GM23248 (cell line): Measurements from ENCODE around the gene LRRC31. TPM values are rescaled to one million over a fixed set of nuclear protein-coding genes. Genes with fewer than 3 reads are reported as not detected.

ENCODE experiments used
- DNase-seq: peaks from one replicate; pipeline ENCODE4 v3.0.0-alpha.2; 2015
- H2AFZ ChIP-seq: fragments of 200-600 bp; sonication (generic); 2 replicates; pipeline ENCODE4 v1.6.1; 2016; ENCODE audit warnings: antibody characterized with exemption
- H3F3A ChIP-seq: fragments of 200-600 bp; sonication (generic); 2 replicates; pipeline ENCODE4 v1.6.1; 2016; ENCODE audit warnings: mild to moderate bottlenecking, antibody characterized with exemption, mixed run types; ENCODE audit not compliant: insufficient read depth
- H3K27ac ChIP-seq: fragments of 200-600 bp; sonication (generic); 2 replicates; pipeline ENCODE4 v1.5.1; 2016; ENCODE audit warnings: mild to moderate bottlenecking
- H3K27me3 ChIP-seq: fragments of 200-600 bp; sonication (generic); replicated peaks from 2 replicates; pipeline ENCODE4 v1.6.1; 2016; ENCODE audit warnings: mild to moderate bottlenecking; ENCODE audit not compliant: insufficient read depth
- H3K36me3 ChIP-seq: fragments of 200-600 bp; sonication (generic); 2 replicates; pipeline ENCODE4 v1.6.1; 2016; ENCODE audit warnings: low read depth, mild to moderate bottlenecking
- H3K4me1 ChIP-seq: fragments of 200-600 bp; sonication (generic); 2 replicates; pipeline ENCODE4 v1.6.1; 2016; ENCODE audit warnings: mild to moderate bottlenecking; ENCODE audit not compliant: insufficient read depth
- H3K4me2 ChIP-seq: fragments of 200-600 bp; sonication (generic); one replicate; pipeline ENCODE4 v1.6.1; 2016; ENCODE audit warnings: mild to moderate bottlenecking; ENCODE audit not compliant: unreplicated experiment
- H3K4me3 ChIP-seq: fragments of 200-600 bp; sonication (generic); 2 replicates; pipeline ENCODE4 v1.5.1; 2016; ENCODE audit warnings: mild to moderate bottlenecking
- H3K79me2 ChIP-seq: fragments of 200-600 bp; sonication (generic); 2 replicates; pipeline ENCODE4 v1.6.1; 2016; ENCODE audit warnings: mild to moderate bottlenecking; ENCODE audit not compliant: insufficient read depth
- H3K9ac ChIP-seq: fragments of 200-600 bp; sonication (generic); 2 replicates; pipeline ENCODE4 v1.6.1; 2016; ENCODE audit warnings: mild to moderate bottlenecking
- H3K9me2 ChIP-seq: fragments of 200-600 bp; sonication (generic); 2 replicates; pipeline ENCODE4 v1.6.1; 2016; ENCODE audit warnings: mixed run types, mild to moderate bottlenecking, moderate library complexity; ENCODE audit not compliant: insufficient read depth
- H3K9me3 ChIP-seq: fragments of 200-600 bp; sonication (generic); one replicate; pipeline ENCODE4 v1.6.1; 2017; ENCODE audit warnings: low read depth
- H4K20me1 ChIP-seq: fragments of 200-600 bp; sonication (generic); 2 replicates; pipeline ENCODE4 v1.6.0; 2016; ENCODE audit not compliant: insufficient read depth
- EZH2 ChIP-seq: fragments of 200-600 bp; sonication (generic); IDR thresholded peaks from 2 replicates; pipeline ENCODE4 v1.6.1; 2018; ENCODE audit warnings: antibody characterized with exemption, mild to moderate bottlenecking; ENCODE audit not compliant: insufficient read depth, poor library complexity, severe bottlenecking
- EZH2phosphoT487 ChIP-seq: fragments of 200-600 bp; sonication (generic); IDR thresholded peaks from 2 replicates; pipeline ENCODE4 v1.6.1; 2018; ENCODE audit warnings: antibody characterized with exemption, moderate library complexity, mild to moderate bottlenecking, low read depth; ENCODE audit not compliant: insufficient read depth
- WGBS, 2 experiments: methylation state at CpG; one replicate each; pipeline ENCODE4 v1.1.6; 2015 to 2017; ENCODE audit warnings: low lambda C conversion rate in 2 of 2, low coverage in 1 of 2; ENCODE audit errors: missing lambda C conversion rate in 2 of 2; 5-methylcytosine and 5-hydroxymethylcytosine counted together
- in situ Hi-C: fragments of 300-500 bp; cut with MboI; formaldehyde crosslinking; loops from 2 replicates; pipeline ENCODE4 v1.15.0; 2020
- polyA plus RNA-seq: library from polyadenylated mRNA; unstranded; fragments of >200 nt; fragmentation: Nextera tagmentation; extraction: Ambion mirVana; gene quantifications from 2 replicates; pipeline ENCODE4 v1.2.1, GENCODE V29; 2016
- total RNA-seq: library from RNA; depleted of rRNA; stranded (reverse); fragments of >200 nt; shearing (Covaris generic); gene quantifications from 2 replicates; pipeline ENCODE4 v1.2.3, GENCODE V29; 2014

Gene LRRC31
- total and polyA plus RNA-seq, 2 experiments from 2014 or later, result not detected

- H3K4me2 ChIP-seq, result no peak overlapping the region
- in situ Hi-C loops, result no loop called here
- no peak overlapping the region for H3K27ac ChIP-seq
- no peaks in the 10 kb centered on the region for H4K20me1 ChIP-seq
- no peaks in the 10 kb centered on the region for H3K79me2 ChIP-seq
- H3K9me3 ChIP-seq, result no peaks in the 10 kb centered on the region
- no peak overlapping the region for H3K4me3 ChIP-seq
- peak; percentile 33 for DNase-seq
- H3K27me3 ChIP-seq, result no peaks in the 10 kb centered on the region
- no peak overlapping the region for H2AFZ ChIP-seq
- peaks cover 20% of the 10 kb centered on the region for H3K4me1 ChIP-seq
- 94 to 100% methylated on average over 3 of the region's 3 CpGs for WGBS, 2 experiments
- H3K36me3 ChIP-seq, result no peaks in the 10 kb centered on the region
- no peak for TF ChIP-seq EZH2
- TF ChIP-seq EZH2phosphoT487, result no peak
- H3F3A ChIP-seq, result peaks cover 21% of the 10 kb centered on the region; the same call in 1 of the 2 replicates
- H3K9ac ChIP-seq, result no peak overlapping the region
- H3K9me2 ChIP-seq, result no peaks in the 10 kb centered on the region
Observed at GRCh38 chr3:169848741-169849140, 21.0 kb downstream of the LRRC31 start.

- Histone ChIP-seq H3K27me3 (no peaks in the 10 kb centered on the region), H2AFZ (0 out of 2 replicates have a peak overlapping the region, but pooled peaks have one; percentile 9), H3K79me2 (no peaks in the 10 kb centered on the region), H3K4me2 (no peak overlapping the region), H4K20me1 (no peaks in the 10 kb centered on the region), H3K4me1 (peaks cover 20% of the 10 kb centered on the region), H3K4me3 (no peak overlapping the region), H3K27ac (no peak overlapping the region), H3K9ac (no peak overlapping the region), H3K9me3 (no peaks in the 10 kb centered on the region), H3K36me3 (no peaks in the 10 kb centered on the region), H3K9me2 (no peaks in the 10 kb centered on the region), H3F3A (peaks cover 21% of the 10 kb centered on the region; the same call in 1 of the 2 replicates)
- in situ Hi-C loops, result no loop called here
- TF ChIP-seq EZH2phosphoT487, result no peak
- TF ChIP-seq EZH2, result no peak
- WGBS, 2 experiments, result 21 to 24% methylated on average over 4 of the region's 4 CpGs
- no peak for DNase-seq
Observed at GRCh38 chr3:169847896-169848295, 21.8 kb downstream of the LRRC31 start.

GRCh38 chr3:169846458-169847193 lies 23.1 kb downstream of the LRRC31 start:
- H3K4me2 ChIP-seq, result peak overlapping the region; percentile 30
- no peaks in the 10 kb centered on the region for H4K20me1 ChIP-seq
- no peaks in the 10 kb centered on the region for H3K79me2 ChIP-seq
- no peak overlapping the region for H3K4me3 ChIP-seq
- WGBS, 2 experiments, result 62 to 63% methylated on average over 11 of the region's 11 CpGs
- H3K36me3 ChIP-seq, result no peaks in the 10 kb centered on the region
- 0 out of 2 replicates have a peak overlapping the region, but pooled peaks have one; percentile 30 for H3K9ac ChIP-seq
- H3F3A ChIP-seq, result peaks cover 21% of the 10 kb centered on the region; the same call in 1 of the 2 replicates
- no peaks in the 10 kb centered on the region for H3K9me3 ChIP-seq
- peak overlapping the region; percentile 72 for H3K27ac ChIP-seq
- no peaks in the 10 kb centered on the region for H3K9me2 ChIP-seq
- no peaks in the 10 kb centered on the region for H3K27me3 ChIP-seq
- TF ChIP-seq EZH2phosphoT487, result no peak
- no peak for TF ChIP-seq EZH2
- H2AFZ ChIP-seq, result no peak overlapping the region
- in situ Hi-C loops, result no loop called here
- DNase-seq, result peak; percentile 91
- H3K4me1 ChIP-seq, result peaks cover 20% of the 10 kb centered on the region

- no peak overlapping the region for H3K4me3 ChIP-seq
- H3K4me1 ChIP-seq, result peaks cover 14% of the 10 kb centered on the region
- WGBS, 2 experiments, result 26 to 37% methylated on average over 3 of the region's 3 CpGs
- H3K4me2 ChIP-seq, result no peak overlapping the region
- H3K79me2 ChIP-seq, result no peaks in the 10 kb centered on the region
- H3K36me3 ChIP-seq, result no peaks in the 10 kb centered on the region
- no peak for DNase-seq
- no peak overlapping the region for H3K27ac ChIP-seq
- peaks cover 21% of the 10 kb centered on the region; the same call in 1 of the 2 replicates for H3F3A ChIP-seq
- no peak overlapping the region for H3K9ac ChIP-seq
- TF ChIP-seq EZH2phosphoT487 (no peak), EZH2 (no peak)
- no peak overlapping the region for H2AFZ ChIP-seq
- no peaks in the 10 kb centered on the region for H3K9me2 ChIP-seq
- H4K20me1 ChIP-seq, result no peaks in the 10 kb centered on the region
- no peaks in the 10 kb centered on the region for H3K27me3 ChIP-seq
- in situ Hi-C loops, result no loop called here
- no peaks in the 10 kb centered on the region for H3K9me3 ChIP-seq
Observed at GRCh38 chr3:169842960-169843359, 26.8 kb downstream of the LRRC31 start.
